ENCODE data around the gene PCDH9.

Gene PCDH9

GRCh38 chr13:67151652-67152051, 78.5 kb downstream of the PCDH9 start:
- ATAC-seq, result no peak

GRCh38 chr13:67150608-67151007, 79.5 kb downstream of the PCDH9 start:
- no peak for DNase-seq
- Mint-ChIP-seq H3K27ac (no peak overlapping the region), H3K4me1 (no peaks in the 10 kb centered on the region), H3K4me3 (no peak overlapping the region), H3K9me3 (no peaks in the 10 kb centered on the region), H3K27me3 (no peaks in the 10 kb centered on the region)
- ATAC-seq, result no peak

More at GRCh38 chr13:67151652-67152051, 78.5 kb downstream of the PCDH9 start:
- DNase-seq, result no peak
- Mint-ChIP-seq H3K4me3 (no peak overlapping the region), H3K27me3 (no peaks in the 10 kb centered on the region), H3K27ac (no peak overlapping the region), H3K9me3 (no peaks in the 10 kb centered on the region), H3K4me1 (no peaks in the 10 kb centered on the region)

- no peak for ATAC-seq
- Mint-ChIP-seq H3K4me3 (no peak overlapping the region), H3K27me3 (no peaks in the 10 kb centered on the region), H3K27ac (no peak overlapping the region), H3K4me1 (no peaks in the 10 kb centered on the region), H3K9me3 (no peaks in the 10 kb centered on the region)
- no peak for DNase-seq
Observed at GRCh38 chr13:67148161-67148571, 82.0 kb downstream of the PCDH9 start.

GRCh38 chr13:67147342-67148133, 82.6 kb downstream of the PCDH9 start:
- no peak for ATAC-seq
- no peak overlapping the region for H3K27ac Mint-ChIP-seq

GRCh38 chr13:67146523-67147130, 83.5 kb downstream of the PCDH9 start:
- Mint-ChIP-seq H3K4me1 (no peaks in the 10 kb centered on the region), H3K27me3 (no peaks in the 10 kb centered on the region), H3K4me3 (no peak overlapping the region), H3K9me3 (no peaks in the 10 kb centered on the region), H3K27ac (no peak overlapping the region)
- no peak for DNase-seq
- no peak for ATAC-seq

More at GRCh38 chr13:67147342-67148133, 82.6 kb downstream of the PCDH9 start:
- DNase-seq, result no peak
- no peaks in the 10 kb centered on the region for H3K4me1 Mint-ChIP-seq
- no peaks in the 10 kb centered on the region for H3K27me3 Mint-ChIP-seq
- H3K9me3 Mint-ChIP-seq, result no peaks in the 10 kb centered on the region
- H3K4me3 Mint-ChIP-seq, result no peak overlapping the region

- DNase-seq (no peak), ATAC-seq (no peak)
- H3K9me3 Mint-ChIP-seq, result no peaks in the 10 kb centered on the region
- no peak overlapping the region for H3K27ac Mint-ChIP-seq
- H3K4me3 Mint-ChIP-seq, result no peak overlapping the region
- no peaks in the 10 kb centered on the region for H3K27me3 Mint-ChIP-seq
- no peaks in the 10 kb centered on the region for H3K4me1 Mint-ChIP-seq
Observed at GRCh38 chr13:67145950-67146349, 84.2 kb downstream of the PCDH9 start.

GRCh38 chr13:67143544-67144115, 86.5 kb downstream of the PCDH9 start:
- Mint-ChIP-seq H3K27ac (no peak overlapping the region), H3K27me3 (no peaks in the 10 kb centered on the region), H3K9me3 (no peaks in the 10 kb centered on the region), H3K4me3 (no peak overlapping the region), H3K4me1 (no peaks in the 10 kb centered on the region)
- no peak for DNase-seq
- no peak for ATAC-seq

- Mint-ChIP-seq H3K27ac (no peak overlapping the region), H3K9me3 (no peaks in the 10 kb centered on the region), H3K27me3 (no peaks in the 10 kb centered on the region), H3K4me3 (no peak overlapping the region), H3K4me1 (no peaks in the 10 kb centered on the region)
- ATAC-seq (no peak), DNase-seq (no peak)
Observed at GRCh38 chr13:67140006-67140405, 90.1 kb downstream of the PCDH9 start.

- Mint-ChIP-seq H3K4me3 (no peak overlapping the region), H3K9me3 (no peaks in the 10 kb centered on the region), H3K27ac (no peak overlapping the region), H3K4me1 (no peaks in the 10 kb centered on the region), H3K27me3 (no peaks in the 10 kb centered on the region)
- DNase-seq (no peak), ATAC-seq (no peak)
Observed at GRCh38 chr13:67139551-67139950, 90.6 kb downstream of the PCDH9 start.

GRCh38 chr13:67138970-67139369, 91.2 kb downstream of the PCDH9 start:
- Mint-ChIP-seq H3K9me3 (no peaks in the 10 kb centered on the region), H3K4me3 (no peak overlapping the region), H3K4me1 (no peaks in the 10 kb centered on the region), H3K27me3 (no peaks in the 10 kb centered on the region), H3K27ac (no peak overlapping the region)
- ATAC-seq (no peak), DNase-seq (no peak)

- no peak overlapping the region for H3K27ac Mint-ChIP-seq
- H3K9me3 Mint-ChIP-seq, result no peaks in the 10 kb centered on the region
- DNase-seq (no peak), ATAC-seq (no peak)
- no peaks in the 10 kb centered on the region for H3K27me3 Mint-ChIP-seq
- no peaks in the 10 kb centered on the region for H3K4me1 Mint-ChIP-seq
- no peak overlapping the region for H3K4me3 Mint-ChIP-seq
Observed at GRCh38 chr13:67137044-67137735, 92.9 kb downstream of the PCDH9 start.

GRCh38 chr13:67136157-67136556, 94.0 kb downstream of the PCDH9 start:
- no peak overlapping the region for H3K27ac Mint-ChIP-seq

GRCh38 chr13:67135356-67135755, 94.8 kb downstream of the PCDH9 start:
- no peak for DNase-seq
- Mint-ChIP-seq H3K4me1 (no peaks in the 10 kb centered on the region), H3K27me3 (no peaks in the 10 kb centered on the region), H3K4me3 (no peak overlapping the region), H3K9me3 (no peaks in the 10 kb centered on the region), H3K27ac (no peak overlapping the region)
- ATAC-seq, result no peak

More at GRCh38 chr13:67136157-67136556, 94.0 kb downstream of the PCDH9 start:
- Mint-ChIP-seq H3K4me3 (no peak overlapping the region), H3K4me1 (no peaks in the 10 kb centered on the region), H3K27me3 (no peaks in the 10 kb centered on the region), H3K9me3 (no peaks in the 10 kb centered on the region)
- DNase-seq, result no peak
- ATAC-seq, result no peak

- DNase-seq (no peak), ATAC-seq (no peak)
- no peaks in the 10 kb centered on the region for H3K27me3 Mint-ChIP-seq
- no peak overlapping the region for H3K27ac Mint-ChIP-seq
- H3K4me3 Mint-ChIP-seq, result no peak overlapping the region
- no peaks in the 10 kb centered on the region for H3K9me3 Mint-ChIP-seq
- H3K4me1 Mint-ChIP-seq, result no peaks in the 10 kb centered on the region
Observed at GRCh38 chr13:67134417-67135129, 95.6 kb downstream of the PCDH9 start.

- Mint-ChIP-seq H3K27ac (no peak overlapping the region), H3K27me3 (no peaks in the 10 kb centered on the region), H3K4me1 (no peaks in the 10 kb centered on the region), H3K4me3 (no peak overlapping the region), H3K9me3 (no peaks in the 10 kb centered on the region)
- DNase-seq (no peak), ATAC-seq (no peak)
Observed at GRCh38 chr13:67133476-67133875, 96.7 kb downstream of the PCDH9 start.
